Tongue (tissue), 2 donors: ENCODE results near the gene PRICKLE1. TPM values are rescaled to one million over a fixed set of nuclear protein-coding genes. Genes with fewer than 3 reads are reported as not detected.

Source experiments
- DNase-seq: peaks from one replicate; pipeline ENCODE4 v3.0.0-alpha.2; 2015
- total RNA-seq: library from RNA; depleted of rRNA; stranded (reverse); fragments of >200 nt; gene quantifications from one replicate; pipeline ENCODE4 v1.2.3, GENCODE V29; 2014

The PRICKLE1 gene
- total RNA-seq, 1 donor from 2014 or later: 34.4 TPM

- peak; percentile 78 for DNase-seq
These were observed 752 bp downstream of the PRICKLE1 start for GRCh38 chr12:42588524-42589464.

- peak; percentile 70 for DNase-seq
These were observed 1.7 kb downstream of the PRICKLE1 start for GRCh38 chr12:42587601-42588523.

GRCh38 chr12:42586268-42586667 is 3.3 kb downstream of the PRICKLE1 start:
- DNase-seq: no peak

GRCh38 chr12:42585841-42586216 is 3.7 kb downstream of the PRICKLE1 start:
- DNase-seq: no peak

GRCh38 chr12:42585154-42585840 is 4.2 kb downstream of the PRICKLE1 start:
- peak; percentile 32 for DNase-seq

GRCh38 chr12:42584651-42585111 is 4.9 kb downstream of the PRICKLE1 start:
- DNase-seq: peak; percentile 58

- peak; percentile 27 for DNase-seq
These were observed 6.5 kb downstream of the PRICKLE1 start for GRCh38 chr12:42583016-42583415.

DNA sequence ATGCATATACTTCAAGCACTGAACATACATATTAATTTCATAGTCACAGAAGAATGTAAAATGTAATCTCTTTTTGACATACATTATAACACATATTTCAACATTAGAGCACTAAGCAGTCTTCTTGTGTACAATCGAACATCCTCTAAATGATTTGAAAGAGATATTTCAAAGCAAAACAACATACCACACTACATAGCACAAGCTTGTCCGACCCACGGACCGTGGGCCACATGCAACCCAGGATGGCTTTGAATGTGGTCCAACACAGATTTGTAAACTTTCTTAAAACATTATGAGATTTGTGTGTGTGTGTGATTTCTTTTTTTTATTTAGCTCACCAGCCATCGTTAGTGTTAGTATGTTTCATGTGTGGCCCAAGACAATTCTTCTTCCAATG is 7.0 kb downstream of the PRICKLE1 start:
- DNase-seq: no peak

DNA sequence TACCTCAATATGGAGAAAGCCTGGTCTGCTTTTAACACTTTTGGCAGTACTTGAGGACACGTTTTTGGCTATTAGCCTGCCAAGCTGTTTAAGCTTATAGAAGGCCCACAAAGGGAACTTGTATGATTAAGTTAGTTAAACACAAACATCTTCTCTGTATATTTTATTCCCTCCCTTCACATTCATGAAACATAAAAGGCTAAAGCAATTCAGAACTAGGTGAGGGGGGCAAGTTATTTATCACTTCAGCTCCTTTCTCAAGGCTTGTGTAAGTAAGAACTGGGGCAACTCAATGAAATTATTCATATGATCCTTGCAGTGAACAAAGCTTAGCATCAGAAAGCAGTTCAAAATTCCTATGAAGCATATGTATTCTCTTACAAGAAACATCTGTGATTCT is 7.5 kb downstream of the PRICKLE1 start:
- DNase-seq: peak; percentile 88

- no peak for DNase-seq
These were observed 13.2 kb downstream of the PRICKLE1 start for GRCh38 chr12:42576374-42576773.

GRCh38 chr12:42575717-42576116 is 13.8 kb downstream of the PRICKLE1 start:
- DNase-seq: no peak

DNA sequence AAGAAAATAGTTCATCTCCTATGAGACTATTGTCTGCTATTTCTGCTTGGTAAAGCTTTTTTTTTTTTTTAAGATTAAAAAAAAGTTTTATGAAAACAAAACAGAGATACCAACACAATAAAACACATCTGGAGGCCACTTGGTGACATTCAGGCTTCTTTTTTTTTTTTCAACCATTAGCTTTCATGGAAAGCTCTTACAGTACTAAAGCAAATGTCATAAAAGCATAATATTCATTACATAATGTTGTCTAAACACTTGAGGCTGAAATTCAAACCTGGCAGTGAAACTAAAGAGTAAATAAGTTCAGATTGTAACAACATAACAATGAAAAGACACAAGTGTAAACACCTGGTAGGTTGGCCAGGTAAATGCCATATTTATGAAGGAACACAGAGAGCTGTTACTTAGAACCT is 14.7 kb downstream of the PRICKLE1 start:
- DNase-seq: no peak

GRCh38 chr12:42571327-42572009 is 18.1 kb downstream of the PRICKLE1 start:
- no peak for DNase-seq

- no peak for DNase-seq
These were observed 19.5 kb downstream of the PRICKLE1 start for GRCh38 chr12:42570076-42570475.

- DNase-seq: peak; percentile 71
These were observed 20.3 kb downstream of the PRICKLE1 start for GRCh38 chr12:42568952-42569915.

- DNase-seq: no peak
These were observed 23.9 kb downstream of the PRICKLE1 start for GRCh38 chr12:42565633-42566032.

GRCh38 chr12:42564996-42565395 is 24.6 kb downstream of the PRICKLE1 start:
- no peak for DNase-seq

GRCh38 chr12:42564556-42564955 is 25.0 kb downstream of the PRICKLE1 start:
- DNase-seq: no peak

- no peak for DNase-seq
These were observed 28.6 kb downstream of the PRICKLE1 start for GRCh38 chr12:42560977-42561376.

GRCh38 chr12:42557586-42558172 is 31.9 kb downstream of the PRICKLE1 start:
- DNase-seq: no peak
